Prostate gland (tissue), 2 donors: Measurements from ENCODE around the gene NPEPL1.

Experiments
- CTCF ChIP-seq, 4 experiments: fragments of 200-600 bp in 2 of 4; fragments of 450-650 bp in 2 of 4; sonication (generic) in 2 of 4; IDR thresholded peaks; 1 replicate in 3 of 4; 2 replicates in 1 of 4; pipeline ENCODE4 v1.5.1; 2016 to 2019; ENCODE audit warnings: antibody characterized with exemption in 4 of 4, mild to moderate bottlenecking in 2 of 4, moderate library complexity in 2 of 4
- POLR2A ChIP-seq: fragments of 450-650 bp; IDR thresholded peaks from one replicate; pipeline ENCODE4 v1.6.1; 2016; ENCODE audit warnings: antibody characterized with exemption, mild to moderate bottlenecking

- TF ChIP-seq POLR2A (no peak), CTCF (IDR thresholded peaks at IDR 0.05) (no peak)
These were observed 24.6 kb upstream of the NPEPL1 start for GRCh38 chr20:58667975-58668374.
